VCaP (cell line): Measurements from ENCODE around the gene ETS1.

ENCODE experiments used
- H3K27ac ChIP-seq: fragments of 450-650 bp; 2 replicates; pipeline ENCODE4 v1.5.1; 2017
- TF ChIP-seq, protein P1 (sequence below): fragments of 450-650 bp; conservative IDR thresholded peaks from 2 replicates; pipeline ENCODE4 v1.5.1; 2017; ENCODE audit warnings: mild to moderate bottlenecking, moderate library complexity

The ETS1 gene

DNA sequence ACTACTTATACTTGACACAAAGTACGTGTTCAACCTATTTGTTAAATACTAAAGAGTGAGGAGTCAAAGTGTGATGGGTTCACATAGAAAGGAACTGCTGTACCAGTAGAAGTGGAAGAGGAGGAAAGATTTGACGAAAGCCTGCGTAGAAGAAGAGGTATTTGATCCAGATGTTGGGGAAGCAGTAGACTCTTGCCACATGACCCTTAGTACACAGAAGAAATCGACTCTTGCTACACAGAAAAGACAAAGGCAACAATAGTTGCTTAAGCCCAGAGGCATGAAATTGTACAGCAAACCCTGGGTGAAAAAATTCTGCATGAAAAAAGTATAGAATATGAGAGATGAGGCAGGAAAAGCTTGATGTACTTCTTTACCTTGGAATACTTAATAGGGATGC, 152.9 kb downstream of the ETS1 start:
- H3K27ac ChIP-seq: no peak overlapping the region
- TF ChIP-seq, protein P1, sequence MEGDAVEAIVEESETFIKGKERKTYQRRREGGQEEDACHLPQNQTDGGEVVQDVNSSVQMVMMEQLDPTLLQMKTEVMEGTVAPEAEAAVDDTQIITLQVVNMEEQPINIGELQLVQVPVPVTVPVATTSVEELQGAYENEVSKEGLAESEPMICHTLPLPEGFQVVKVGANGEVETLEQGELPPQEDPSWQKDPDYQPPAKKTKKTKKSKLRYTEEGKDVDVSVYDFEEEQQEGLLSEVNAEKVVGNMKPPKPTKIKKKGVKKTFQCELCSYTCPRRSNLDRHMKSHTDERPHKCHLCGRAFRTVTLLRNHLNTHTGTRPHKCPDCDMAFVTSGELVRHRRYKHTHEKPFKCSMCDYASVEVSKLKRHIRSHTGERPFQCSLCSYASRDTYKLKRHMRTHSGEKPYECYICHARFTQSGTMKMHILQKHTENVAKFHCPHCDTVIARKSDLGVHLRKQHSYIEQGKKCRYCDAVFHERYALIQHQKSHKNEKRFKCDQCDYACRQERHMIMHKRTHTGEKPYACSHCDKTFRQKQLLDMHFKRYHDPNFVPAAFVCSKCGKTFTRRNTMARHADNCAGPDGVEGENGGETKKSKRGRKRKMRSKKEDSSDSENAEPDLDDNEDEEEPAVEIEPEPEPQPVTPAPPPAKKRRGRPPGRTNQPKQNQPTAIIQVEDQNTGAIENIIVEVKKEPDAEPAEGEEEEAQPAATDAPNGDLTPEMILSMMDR: no peak

DNA sequence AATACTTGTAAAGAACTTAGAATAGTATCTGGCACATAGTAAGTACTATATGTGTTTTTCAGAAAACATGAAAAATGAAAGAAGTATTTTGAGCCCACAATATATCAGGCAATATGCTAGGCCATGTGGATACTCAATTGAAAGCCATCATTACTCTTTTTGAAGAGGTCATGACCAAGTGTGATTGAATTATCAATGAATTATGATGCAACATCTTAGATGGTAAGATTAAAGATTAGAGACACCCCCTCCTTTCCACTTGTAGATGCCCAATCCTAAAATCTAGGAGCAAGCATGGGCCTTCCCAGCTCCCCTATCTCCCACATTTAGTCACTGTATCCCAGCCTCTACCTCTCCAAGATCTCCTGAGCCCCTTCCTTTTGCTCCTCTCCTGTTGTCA, 154.4 kb downstream of the ETS1 start:
- TF ChIP-seq, protein P1: no peak
- H3K27ac ChIP-seq: no peak overlapping the region

DNA sequence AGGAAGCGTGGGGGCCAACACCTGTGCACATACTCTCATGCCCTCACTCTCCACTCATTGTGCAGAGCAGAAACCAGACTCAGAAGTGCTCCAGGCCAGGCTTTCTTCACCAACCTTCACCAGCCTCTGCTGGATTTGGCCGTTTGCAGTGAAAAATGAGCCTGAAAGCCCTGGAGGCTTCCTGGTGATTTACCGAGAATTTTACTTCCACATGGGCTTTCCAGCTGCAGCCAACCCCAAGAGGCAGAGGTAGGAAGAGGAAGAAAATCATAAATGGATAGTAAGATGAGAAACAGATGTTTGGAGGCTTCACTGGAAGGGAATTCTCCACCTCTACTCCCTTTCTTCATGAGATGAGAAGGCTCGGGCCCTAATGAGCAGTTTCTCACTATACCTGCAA, 155.4 kb downstream of the ETS1 start:
- TF ChIP-seq, protein P1: no peak

GRCh38 chr11:128428935-128429334, 158.4 kb downstream of the ETS1 start:
- TF ChIP-seq, protein P1: no peak
- no peak overlapping the region for H3K27ac ChIP-seq

More for the DNA sequence above, 155.4 kb downstream of the ETS1 start:
- no peak overlapping the region for H3K27ac ChIP-seq

DNA sequence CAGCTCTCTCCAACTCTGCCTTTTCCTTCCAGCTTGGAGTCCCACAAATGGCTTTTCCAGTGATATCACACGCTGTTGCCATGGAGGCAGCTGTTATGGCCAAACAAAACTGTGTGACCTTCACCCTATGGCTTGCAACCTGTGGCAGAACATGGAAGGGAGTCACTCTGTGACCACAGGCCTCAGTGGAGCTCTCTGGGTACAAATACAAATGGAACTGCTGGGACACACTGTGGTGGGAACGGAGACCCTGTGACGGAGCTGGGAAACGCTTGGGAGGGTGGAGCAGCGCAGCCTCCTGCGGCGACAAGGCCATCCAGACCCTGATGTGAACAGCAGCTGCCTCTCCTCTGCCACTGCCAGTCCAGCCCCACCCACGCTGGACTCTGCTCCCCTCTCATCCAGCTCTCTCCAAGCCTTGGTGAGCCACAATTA, 162.5 kb downstream of the ETS1 start:
- TF ChIP-seq, protein P1: no peak

DNA sequence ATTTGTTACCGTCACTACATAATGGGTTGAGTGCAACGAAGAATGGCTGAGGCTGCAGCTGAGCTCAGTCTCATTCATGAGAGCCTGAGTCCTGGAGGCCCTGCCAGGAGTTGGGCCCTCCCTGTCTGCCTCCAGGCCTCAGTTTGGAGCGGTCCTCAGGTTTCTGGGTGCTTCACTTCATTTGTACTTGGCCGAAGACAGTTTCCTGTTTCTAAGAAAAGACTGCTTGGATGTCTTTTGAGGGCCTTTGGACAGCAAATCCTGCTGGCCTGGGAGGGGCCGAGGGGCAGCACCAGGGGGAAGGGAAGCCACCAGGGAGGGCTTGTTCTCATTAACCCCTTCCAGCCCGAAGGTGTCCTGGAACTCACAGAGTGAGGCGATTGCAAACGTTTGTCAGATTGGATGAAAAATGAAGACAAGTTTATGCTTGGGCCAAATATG, 163.1 kb downstream of the ETS1 start:
- TF ChIP-seq, protein P1: no peak
- no peak overlapping the region for H3K27ac ChIP-seq

More for the DNA sequence above, 162.5 kb downstream of the ETS1 start:
- H3K27ac ChIP-seq: no peak overlapping the region

DNA sequence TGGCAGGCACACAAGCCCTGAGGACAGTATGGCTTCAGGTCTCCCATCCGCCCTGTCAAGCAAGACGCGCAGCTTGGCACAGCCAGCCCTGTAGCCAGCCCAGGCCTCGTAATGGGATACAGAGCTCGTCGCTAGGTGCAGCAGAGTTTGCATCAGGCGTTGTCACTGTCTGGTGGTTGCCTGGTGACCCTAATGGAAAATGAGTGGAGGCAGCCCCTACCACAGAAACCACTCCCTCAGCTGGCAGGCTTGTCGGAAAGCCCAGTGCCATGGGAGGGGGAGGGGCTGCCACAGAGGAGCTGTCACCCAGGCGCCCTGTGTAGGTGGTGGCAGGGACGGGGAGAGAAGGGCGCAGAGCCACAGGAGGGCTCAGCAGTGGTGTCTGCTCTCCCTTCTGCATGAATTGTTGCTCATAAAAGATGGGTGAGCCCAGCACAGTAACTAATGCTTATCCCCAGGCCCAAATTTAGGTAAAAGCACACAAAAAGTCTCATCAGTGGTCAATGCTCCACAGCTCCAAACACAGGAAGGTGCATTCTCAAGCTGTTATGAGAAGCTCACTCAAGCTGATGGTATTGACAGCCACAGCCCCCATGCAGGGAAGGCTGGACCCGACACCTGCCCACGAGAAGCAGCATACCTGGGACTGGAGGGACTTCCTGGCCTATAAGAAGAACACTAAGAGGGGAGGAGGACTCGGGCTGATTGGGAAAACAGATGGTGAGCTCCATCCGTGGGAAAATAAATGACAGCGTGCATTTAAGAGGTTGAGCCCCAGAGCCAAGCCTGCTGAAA, 164.6 kb downstream of the ETS1 start:
- H3K27ac ChIP-seq: no peak overlapping the region
- TF ChIP-seq, protein P1: no peak
